ENCODE data around the gene ITCH. TPM values are rescaled to one million over a fixed set of nuclear protein-coding genes. Genes with fewer than 3 reads are reported as not detected.
"Not testable (repeated sequence)": the region's sequence is repeated elsewhere in the genome, so short reads cannot be mapped to it uniquely, and the experiment has no call there.

Gene ITCH
- polyA plus RNA-seq, 1 donor: 33.3 TPM

DNA sequence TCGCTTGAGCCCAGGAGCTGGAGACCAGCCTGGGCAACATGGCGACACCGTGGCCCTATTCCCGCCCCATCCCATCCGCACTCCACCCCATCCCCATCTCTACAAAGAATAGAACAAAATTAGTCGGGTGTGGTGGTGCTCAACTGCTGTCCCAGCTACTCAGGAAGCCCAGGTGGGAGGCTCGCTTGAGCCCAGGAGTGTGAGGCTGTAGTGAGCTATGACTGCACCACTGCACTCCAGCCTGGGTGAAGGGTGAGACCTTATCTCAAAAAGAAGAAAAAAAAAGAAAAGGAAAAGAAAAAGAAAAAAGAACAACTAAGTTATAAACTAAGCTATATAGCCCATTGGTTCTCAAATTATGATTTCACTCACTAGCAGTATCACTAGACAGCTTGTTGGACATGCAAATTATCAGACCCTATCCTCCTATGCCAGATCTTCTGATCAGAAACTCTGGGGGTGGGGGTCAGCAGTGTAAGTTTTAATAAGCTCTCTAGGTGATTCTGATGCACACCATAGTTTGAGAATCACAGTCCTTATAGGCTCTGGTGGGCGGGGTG, 491 bp upstream of the ITCH start:
- H3K36me3 ChIP-seq (ENCODE audit: control insufficient read depth, insufficient read depth, low read length): peaks cover 4% of the 10 kb centered on the region
- no peaks in the 10 kb centered on the region for H3K27me3 ChIP-seq (ENCODE audit: control insufficient read depth, insufficient read depth, low read length)
- DNase-seq: no peak
- WGBS (ENCODE audit: insufficient coverage, low lambda C conversion rate): no CpG with 5 or more reads among the region's 8 CpGs
- peak overlapping the region; percentile 95 for H3K27ac ChIP-seq (ENCODE audit: low read length)
- peaks cover 21% of the 10 kb centered on the region for H3K4me1 ChIP-seq (ENCODE audit: control insufficient read depth, insufficient read depth, low read length)
- peak overlapping the region; percentile 100 for H3K4me3 ChIP-seq (ENCODE audit: low read length)
- no peaks in the 10 kb centered on the region for H3K9me3 ChIP-seq (ENCODE audit: control insufficient read depth, low read depth, low read length)

- H3K36me3 ChIP-seq (ENCODE audit: control insufficient read depth, insufficient read depth, low read length): peaks cover 4% of the 10 kb centered on the region
- DNase-seq: peak in 1 of 2 donors; percentile 66
- no peaks in the 10 kb centered on the region for H3K9me3 ChIP-seq (ENCODE audit: control insufficient read depth, low read depth, low read length)
- WGBS (ENCODE audit: insufficient coverage, low lambda C conversion rate): 0% methylated on average over 6 of the region's 70 CpGs
- peak overlapping the region; percentile 95 for H3K27ac ChIP-seq (ENCODE audit: low read length)
- H3K27me3 ChIP-seq (ENCODE audit: control insufficient read depth, insufficient read depth, low read length): no peaks in the 10 kb centered on the region
- peaks cover 21% of the 10 kb centered on the region for H3K4me1 ChIP-seq (ENCODE audit: control insufficient read depth, insufficient read depth, low read length)
- peak overlapping the region; percentile 100 for H3K4me3 ChIP-seq (ENCODE audit: low read length)
Measured at GRCh38 chr20:34363465-34364222, 571 bp downstream of the ITCH start.

DNA sequence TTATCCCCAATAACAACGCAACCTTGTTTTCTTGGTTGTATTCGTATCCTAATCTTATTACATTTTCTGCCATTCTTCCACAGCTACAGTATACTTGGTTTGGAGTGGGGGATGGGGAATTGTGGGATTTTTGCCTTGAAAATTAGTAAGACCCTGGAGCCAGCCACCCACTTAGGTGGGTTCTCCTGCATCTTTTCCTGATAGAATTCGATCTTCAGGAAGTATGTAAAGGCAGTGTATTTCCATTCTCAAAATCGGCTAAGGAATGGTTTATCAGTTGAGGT, 1.1 kb downstream of the ITCH start:
- Histone ChIP-seq H3K27me3 (ENCODE audit: control insufficient read depth, insufficient read depth, low read length) (no peaks in the 10 kb centered on the region), H3K9me3 (ENCODE audit: control insufficient read depth, low read depth, low read length) (no peaks in the 10 kb centered on the region), H3K4me1 (ENCODE audit: control insufficient read depth, insufficient read depth, low read length) (peaks cover 21% of the 10 kb centered on the region), H3K27ac (ENCODE audit: low read length) (peak overlapping the region; percentile 95), H3K36me3 (ENCODE audit: control insufficient read depth, insufficient read depth, low read length) (peaks cover 4% of the 10 kb centered on the region), H3K4me3 (ENCODE audit: low read length) (peak overlapping the region; percentile 100)
- no CpG with 5 or more reads among the region's 4 CpGs for WGBS (ENCODE audit: insufficient coverage, low lambda C conversion rate)
- no peak for DNase-seq

DNA sequence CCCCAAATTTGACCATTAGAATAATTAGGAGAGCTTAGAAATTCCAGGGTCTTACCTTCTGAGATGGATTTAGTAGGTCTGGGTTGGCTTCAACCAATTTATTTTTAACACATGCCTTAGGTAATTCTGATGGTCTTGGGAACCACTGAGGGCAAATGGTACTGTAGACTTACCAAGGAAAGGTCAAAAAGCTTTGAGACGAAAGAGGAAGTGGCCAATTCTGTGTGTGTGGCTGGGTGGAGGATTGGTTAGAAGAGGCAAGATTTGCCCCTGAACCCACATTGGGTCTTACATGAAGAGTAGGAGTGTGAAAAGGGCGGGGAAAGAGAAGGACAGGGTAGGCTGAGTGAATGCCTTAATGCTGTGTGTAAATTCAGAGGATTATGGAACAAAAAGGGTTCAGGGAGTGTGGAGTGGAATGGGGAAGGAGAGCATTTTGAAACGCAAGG, 2.7 kb downstream of the ITCH start:
- DNase-seq: peak in 1 of 2 donors; percentile 9
- peaks cover 19% of the 10 kb centered on the region for H3K36me3 ChIP-seq (ENCODE audit: control insufficient read depth, insufficient read depth, low read length)
- WGBS (ENCODE audit: insufficient coverage, low lambda C conversion rate): 100% methylated on average over 1 of the region's 3 CpGs
- H3K27me3 ChIP-seq (ENCODE audit: control insufficient read depth, insufficient read depth, low read length): no peaks in the 10 kb centered on the region
- no peak overlapping the region for H3K4me3 ChIP-seq (ENCODE audit: low read length)
- H3K9me3 ChIP-seq (ENCODE audit: control insufficient read depth, low read depth, low read length): no peaks in the 10 kb centered on the region
- peaks cover 21% of the 10 kb centered on the region for H3K4me1 ChIP-seq (ENCODE audit: control insufficient read depth, insufficient read depth, low read length)
- no peak overlapping the region for H3K27ac ChIP-seq (ENCODE audit: low read length)

GRCh38 chr20:34367155-34367554, 4.1 kb downstream of the ITCH start:
- WGBS (ENCODE audit: insufficient coverage, low lambda C conversion rate): no CpG with 5 or more reads among the region's 5 CpGs
- DNase-seq: no peak
- H3K4me1 ChIP-seq (ENCODE audit: control insufficient read depth, insufficient read depth, low read length): peaks cover 19% of the 10 kb centered on the region
- H3K4me3 ChIP-seq (ENCODE audit: low read length): no peak overlapping the region
- no peak overlapping the region for H3K27ac ChIP-seq (ENCODE audit: low read length)
- H3K27me3 ChIP-seq (ENCODE audit: control insufficient read depth, insufficient read depth, low read length): no peaks in the 10 kb centered on the region
- H3K9me3 ChIP-seq (ENCODE audit: control insufficient read depth, low read depth, low read length): no peaks in the 10 kb centered on the region
- peaks cover 22% of the 10 kb centered on the region for H3K36me3 ChIP-seq (ENCODE audit: control insufficient read depth, insufficient read depth, low read length)

DNA sequence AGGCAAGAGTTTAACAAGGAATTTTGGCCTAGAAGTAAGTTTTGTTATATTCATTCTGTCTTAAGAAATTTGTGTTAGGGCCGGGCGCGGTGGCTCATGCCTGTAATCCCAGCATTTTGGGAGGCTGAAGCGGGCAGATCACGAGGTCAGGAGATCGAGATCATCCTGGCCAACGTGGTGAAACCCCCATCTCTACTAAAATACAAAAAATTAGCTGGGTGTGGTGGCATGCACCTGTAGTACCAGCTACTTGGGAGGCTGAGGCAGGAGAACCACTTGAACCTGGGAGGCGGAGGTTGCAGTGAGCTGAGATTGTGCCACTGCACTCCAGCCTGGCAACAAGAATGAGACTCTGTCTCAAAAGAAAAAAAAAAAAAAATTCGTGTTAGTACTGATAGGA, 4.8 kb downstream of the ITCH start:
- not testable (repeated sequence) for H3K27me3 ChIP-seq (ENCODE audit: control insufficient read depth, insufficient read depth, low read length); DNase-seq; H3K27ac ChIP-seq (ENCODE audit: low read length); H3K4me3 ChIP-seq (ENCODE audit: low read length); H3K9me3 ChIP-seq (ENCODE audit: control insufficient read depth, low read depth, low read length)
- peaks cover 23% of the 10 kb centered on the region for H3K36me3 ChIP-seq (ENCODE audit: control insufficient read depth, insufficient read depth, low read length)
- 56% methylated on average over 2 of the region's 9 CpGs for WGBS (ENCODE audit: insufficient coverage, low lambda C conversion rate)
- peaks cover 11% of the 10 kb centered on the region for H3K4me1 ChIP-seq (ENCODE audit: control insufficient read depth, insufficient read depth, low read length)

- Histone ChIP-seq H3K27me3 (ENCODE audit: control insufficient read depth, insufficient read depth, low read length) (no peaks in the 10 kb centered on the region), H3K4me1 (ENCODE audit: control insufficient read depth, insufficient read depth, low read length) (peaks cover 10% of the 10 kb centered on the region), H3K9me3 (ENCODE audit: control insufficient read depth, low read depth, low read length) (no peaks in the 10 kb centered on the region), H3K36me3 (ENCODE audit: control insufficient read depth, insufficient read depth, low read length) (peaks cover 29% of the 10 kb centered on the region), H3K27ac (ENCODE audit: low read length) (no peak overlapping the region), H3K4me3 (ENCODE audit: low read length) (no peak overlapping the region)
- 67% methylated on average over 1 of the region's 4 CpGs for WGBS (ENCODE audit: insufficient coverage, low lambda C conversion rate)
- DNase-seq: no peak
Measured at GRCh38 chr20:34368547-34368946, 5.5 kb downstream of the ITCH start.

- H3K4me1 ChIP-seq (ENCODE audit: control insufficient read depth, insufficient read depth, low read length): peaks cover 10% of the 10 kb centered on the region
- no peak for DNase-seq
- 60% methylated on average over 1 of the region's 3 CpGs for WGBS (ENCODE audit: insufficient coverage, low lambda C conversion rate)
- no peaks in the 10 kb centered on the region for H3K9me3 ChIP-seq (ENCODE audit: control insufficient read depth, low read depth, low read length)
- H3K36me3 ChIP-seq (ENCODE audit: control insufficient read depth, insufficient read depth, low read length): peaks cover 29% of the 10 kb centered on the region
- no peaks in the 10 kb centered on the region for H3K27me3 ChIP-seq (ENCODE audit: control insufficient read depth, insufficient read depth, low read length)
- no peak overlapping the region for H3K4me3 ChIP-seq (ENCODE audit: low read length)
- no peak overlapping the region for H3K27ac ChIP-seq (ENCODE audit: low read length)
Measured at GRCh38 chr20:34369265-34369664, 6.2 kb downstream of the ITCH start.

- H3K27ac ChIP-seq (ENCODE audit: low read length): no peak overlapping the region
- H3K4me1 ChIP-seq (ENCODE audit: control insufficient read depth, insufficient read depth, low read length): peaks cover 10% of the 10 kb centered on the region
- no peaks in the 10 kb centered on the region for H3K27me3 ChIP-seq (ENCODE audit: control insufficient read depth, insufficient read depth, low read length)
- H3K36me3 ChIP-seq (ENCODE audit: control insufficient read depth, insufficient read depth, low read length): peaks cover 29% of the 10 kb centered on the region
- H3K4me3 ChIP-seq (ENCODE audit: low read length): no peak overlapping the region
- WGBS (ENCODE audit: insufficient coverage, low lambda C conversion rate): 100% methylated on average over 2 of the region's 6 CpGs
- DNase-seq: no peak
- no peaks in the 10 kb centered on the region for H3K9me3 ChIP-seq (ENCODE audit: control insufficient read depth, low read depth, low read length)
Measured at GRCh38 chr20:34370062-34370461, 7.0 kb downstream of the ITCH start.

DNA sequence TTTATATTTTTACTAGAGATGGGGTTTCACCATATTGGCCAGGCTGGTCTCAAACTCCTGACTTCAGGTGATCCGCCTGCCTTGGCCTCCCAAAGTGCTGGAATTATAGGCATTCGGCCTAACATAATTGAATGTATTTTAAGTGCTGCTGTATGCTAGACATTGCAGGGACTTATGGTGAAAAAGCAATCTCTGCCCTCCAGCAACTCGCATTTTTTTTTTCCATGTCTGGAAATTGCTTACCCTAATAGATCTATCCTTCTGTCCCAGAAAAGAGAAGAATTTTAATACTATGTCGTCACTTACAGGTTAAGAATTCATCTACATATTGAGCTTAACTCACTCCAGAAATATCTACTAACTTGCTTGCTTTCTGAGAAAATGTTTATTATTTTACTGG, 10.4 kb downstream of the ITCH start:
- DNase-seq: no peak
- WGBS (ENCODE audit: insufficient coverage, low lambda C conversion rate): no CpG with 5 or more reads among the region's 4 CpGs
- Histone ChIP-seq H3K9me3 (ENCODE audit: control insufficient read depth, low read depth, low read length) (no peaks in the 10 kb centered on the region), H3K27ac (ENCODE audit: low read length) (no peak overlapping the region), H3K27me3 (ENCODE audit: control insufficient read depth, insufficient read depth, low read length) (no peaks in the 10 kb centered on the region), H3K36me3 (ENCODE audit: control insufficient read depth, insufficient read depth, low read length) (peaks cover 30% of the 10 kb centered on the region), H3K4me3 (ENCODE audit: low read length) (no peak overlapping the region), H3K4me1 (ENCODE audit: control insufficient read depth, insufficient read depth, low read length) (peaks cover 8% of the 10 kb centered on the region)
